Stimulated activated CD4-positive, alpha-beta T cell treated with anti-CD3 and anti-CD28 coated beads, Interleukin-4, amount 100 ng/mL, for 4 hours (primary cell): ENCODE measurements around the gene ABCA10.
"Not testable (repeated sequence)": the region's sequence is repeated elsewhere in the genome, so short reads cannot be mapped to it uniquely, and the experiment has no call there.

Experiments used
- DNase-seq, 2 experiments: peaks; one replicate each; pipeline ENCODE4 v3.0.0-alpha.2; 2020

Gene ABCA10, protein sequence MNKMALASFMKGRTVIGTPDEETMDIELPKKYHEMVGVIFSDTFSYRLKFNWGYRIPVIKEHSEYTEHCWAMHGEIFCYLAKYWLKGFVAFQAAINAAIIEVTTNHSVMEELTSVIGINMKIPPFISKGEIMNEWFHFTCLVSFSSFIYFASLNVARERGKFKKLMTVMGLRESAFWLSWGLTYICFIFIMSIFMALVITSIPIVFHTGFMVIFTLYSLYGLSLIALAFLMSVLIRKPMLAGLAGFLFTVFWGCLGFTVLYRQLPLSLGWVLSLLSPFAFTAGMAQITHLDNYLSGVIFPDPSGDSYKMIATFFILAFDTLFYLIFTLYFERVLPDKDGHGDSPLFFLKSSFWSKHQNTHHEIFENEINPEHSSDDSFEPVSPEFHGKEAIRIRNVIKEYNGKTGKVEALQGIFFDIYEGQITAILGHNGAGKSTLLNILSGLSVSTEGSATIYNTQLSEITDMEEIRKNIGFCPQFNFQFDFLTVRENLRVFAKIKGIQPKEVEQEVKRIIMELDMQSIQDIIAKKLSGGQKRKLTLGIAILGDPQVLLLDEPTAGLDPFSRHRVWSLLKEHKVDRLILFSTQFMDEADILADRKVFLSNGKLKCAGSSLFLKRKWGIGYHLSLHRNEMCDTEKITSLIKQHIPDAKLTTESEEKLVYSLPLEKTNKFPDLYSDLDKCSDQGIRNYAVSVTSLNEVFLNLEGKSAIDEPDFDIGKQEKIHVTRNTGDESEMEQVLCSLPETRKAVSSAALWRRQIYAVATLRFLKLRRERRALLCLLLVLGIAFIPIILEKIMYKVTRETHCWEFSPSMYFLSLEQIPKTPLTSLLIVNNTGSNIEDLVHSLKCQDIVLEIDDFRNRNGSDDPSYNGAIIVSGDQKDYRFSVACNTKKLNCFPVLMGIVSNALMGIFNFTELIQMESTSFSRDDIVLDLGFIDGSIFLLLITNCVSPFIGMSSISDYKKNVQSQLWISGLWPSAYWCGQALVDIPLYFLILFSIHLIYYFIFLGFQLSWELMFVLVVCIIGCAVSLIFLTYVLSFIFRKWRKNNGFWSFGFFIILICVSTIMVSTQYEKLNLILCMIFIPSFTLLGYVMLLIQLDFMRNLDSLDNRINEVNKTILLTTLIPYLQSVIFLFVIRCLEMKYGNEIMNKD (N-terminal part only)

DNA sequence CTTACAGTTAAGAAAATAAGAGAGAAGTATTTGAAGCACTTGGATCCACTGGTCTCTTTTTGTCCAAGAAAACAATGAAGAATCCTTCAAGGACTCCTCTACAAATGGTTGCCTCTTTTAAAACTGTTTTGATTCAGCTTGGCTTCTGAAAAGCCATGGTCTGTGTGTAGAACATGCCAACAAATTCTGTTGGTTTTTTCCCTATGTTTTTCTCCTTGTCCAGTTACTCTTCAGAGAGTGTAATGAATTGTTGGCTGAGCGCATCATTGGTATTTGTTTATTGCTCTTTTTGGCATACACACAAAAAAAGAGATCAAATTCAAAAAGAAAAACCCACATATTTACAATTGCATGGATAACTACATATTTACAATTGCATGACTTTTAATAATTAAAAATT lies at the start of gene ABCA10:
ABCA10 (minus strand) TSS at position 249 of the 400 bp plus-strand sequence. CDS start 3,466 bp downstream, outside the sequence.
- DNase-seq: no peak

- DNase-seq: not testable (repeated sequence)
Measured at GRCh38 chr17:69276279-69276678, 47.7 kb upstream of the ABCA10 start.

GRCh38 chr17:69275751-69276150 lies 47.1 kb upstream of the ABCA10 start:
- DNase-seq: no peak

- no peak for DNase-seq
Measured at GRCh38 chr17:69271023-69271422, 42.4 kb upstream of the ABCA10 start.

- DNase-seq: no peak
Measured at GRCh38 chr17:69269131-69269998, 40.7 kb upstream of the ABCA10 start.

GRCh38 chr17:69268543-69269014 lies 40.0 kb upstream of the ABCA10 start:
- DNase-seq: no peak

DNA sequence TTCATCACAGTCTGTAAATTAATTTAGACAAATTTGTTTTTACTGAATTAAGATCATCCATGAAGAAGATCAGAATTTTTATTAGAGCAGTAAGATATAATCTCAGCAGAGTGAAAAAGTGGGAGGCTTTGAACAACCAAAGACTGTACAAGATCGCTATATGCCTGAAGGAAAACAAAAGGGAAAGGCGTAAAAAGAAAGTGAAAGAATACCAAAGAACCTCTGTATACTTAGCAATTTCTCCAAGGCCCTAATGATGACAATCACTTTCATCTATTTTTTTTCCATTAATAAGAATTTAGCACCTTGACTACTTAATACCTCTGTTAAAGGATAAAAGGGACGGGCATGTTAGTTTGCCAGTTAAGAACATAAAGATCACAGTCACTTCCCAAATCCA lies 38.6 kb upstream of the ABCA10 start:
- no peak for DNase-seq

DNA sequence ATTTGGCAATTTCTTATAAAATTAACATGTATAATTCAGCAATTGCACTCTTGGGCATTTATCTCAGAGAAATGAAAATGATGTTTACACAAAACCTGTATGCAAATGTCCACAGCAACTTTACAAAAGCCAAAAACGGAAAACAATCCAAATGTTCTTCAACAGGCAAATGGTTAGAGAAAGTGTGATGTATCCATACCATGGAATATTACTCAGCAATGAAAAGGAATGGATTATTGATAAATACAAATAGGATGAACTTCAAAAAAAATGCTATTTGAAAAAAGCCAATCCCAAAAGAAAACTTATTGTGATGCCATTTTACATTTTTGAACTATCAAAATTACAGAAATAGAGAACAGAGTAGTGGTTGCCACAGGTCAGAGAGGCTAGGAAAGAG lies 37.2 kb upstream of the ABCA10 start:
- no peak for DNase-seq

GRCh38 chr17:69254187-69254586 lies 25.6 kb upstream of the ABCA10 start:
- DNase-seq: no peak

GRCh38 chr17:69250641-69251040 lies 22.0 kb upstream of the ABCA10 start:
- DNase-seq: no peak

DNA sequence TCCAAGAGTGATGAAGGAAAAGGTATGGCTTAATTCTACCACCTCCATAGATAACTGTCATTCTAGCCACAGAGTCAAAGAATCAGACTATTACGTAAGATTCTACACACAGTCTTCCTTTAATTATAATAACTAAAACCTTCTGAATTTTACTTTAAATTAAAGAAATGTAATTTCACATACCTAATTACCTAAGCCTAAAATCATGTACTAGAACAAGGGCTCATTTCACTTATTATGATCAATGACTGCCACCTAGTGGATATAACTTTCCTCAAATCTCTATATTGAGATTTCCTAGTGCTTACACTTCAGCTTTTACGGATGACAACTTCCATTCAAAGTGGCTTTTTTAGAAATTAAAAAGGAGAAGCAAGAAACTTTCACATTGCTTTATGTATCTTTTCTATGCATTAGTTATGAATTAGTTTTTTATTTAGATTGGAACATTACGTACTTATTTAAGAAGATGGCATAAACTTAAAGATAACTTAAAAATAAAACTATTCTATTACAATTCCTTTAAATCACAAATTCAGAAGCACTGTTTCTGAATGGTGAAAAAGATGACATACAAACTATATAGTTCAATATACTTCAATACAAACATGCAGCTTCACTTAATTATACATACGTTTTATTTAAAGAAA lies 18.2 kb upstream of the ABCA10 start:
- DNase-seq: no peak

GRCh38 chr17:69246202-69246601 lies 17.6 kb upstream of the ABCA10 start:
- DNase-seq: no peak

GRCh38 chr17:69245617-69246016 lies 17.0 kb upstream of the ABCA10 start:
- no peak for DNase-seq

DNA sequence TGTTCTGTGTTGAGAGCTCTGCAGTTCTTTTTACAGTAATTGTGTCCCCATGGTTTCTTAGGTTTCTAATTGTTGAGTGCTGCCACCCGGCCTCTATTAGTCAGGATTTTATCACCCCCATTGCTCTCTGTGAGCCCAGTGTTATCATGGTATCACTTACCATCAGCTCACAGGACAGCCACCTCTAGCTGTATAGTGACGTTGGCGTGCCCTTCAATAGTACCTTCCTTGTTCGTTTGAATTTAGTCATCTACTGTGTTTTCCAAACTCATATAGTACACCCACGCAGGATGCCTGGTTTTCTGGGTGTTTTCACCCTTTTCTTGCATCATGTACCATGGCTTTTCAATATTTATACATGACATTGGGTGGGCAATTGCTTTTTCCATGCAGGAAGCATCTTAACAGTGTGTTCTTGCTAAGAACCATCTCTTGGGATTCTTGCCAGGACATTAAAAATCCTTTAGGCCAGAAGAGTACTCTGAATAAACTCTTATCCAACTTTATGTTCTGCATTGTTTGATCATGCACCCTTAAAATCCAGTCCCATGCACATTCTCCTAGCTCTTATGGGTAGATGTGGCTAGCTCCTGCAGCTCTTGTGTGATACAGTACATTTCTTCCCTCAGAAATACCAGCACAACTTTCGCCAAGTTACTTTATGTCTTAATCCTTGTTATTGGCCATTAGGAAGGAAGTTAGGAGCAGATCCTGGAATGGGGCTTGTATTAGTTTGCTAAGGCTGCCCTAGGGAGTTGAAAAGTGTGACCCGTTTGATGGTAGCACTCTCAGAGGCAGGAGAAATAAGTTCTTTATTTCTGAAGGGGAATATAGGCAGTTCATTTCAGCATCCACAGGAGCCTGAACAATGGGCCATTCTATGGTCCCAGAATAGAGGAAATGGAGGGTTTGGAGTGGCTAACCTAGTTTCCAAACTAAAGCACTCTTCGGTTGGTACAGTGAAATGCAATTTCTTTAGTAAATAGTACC lies 11.3 kb upstream of the ABCA10 start:
- no peak for DNase-seq

GRCh38 chr17:69236946-69237345 lies 8.3 kb upstream of the ABCA10 start:
- DNase-seq: no peak

- no peak for DNase-seq
Measured at GRCh38 chr17:69236464-69236863, 7.8 kb upstream of the ABCA10 start.

GRCh38 chr17:69235338-69236058 lies 6.9 kb upstream of the ABCA10 start:
- DNase-seq: peak; percentile 28 to 43

DNA sequence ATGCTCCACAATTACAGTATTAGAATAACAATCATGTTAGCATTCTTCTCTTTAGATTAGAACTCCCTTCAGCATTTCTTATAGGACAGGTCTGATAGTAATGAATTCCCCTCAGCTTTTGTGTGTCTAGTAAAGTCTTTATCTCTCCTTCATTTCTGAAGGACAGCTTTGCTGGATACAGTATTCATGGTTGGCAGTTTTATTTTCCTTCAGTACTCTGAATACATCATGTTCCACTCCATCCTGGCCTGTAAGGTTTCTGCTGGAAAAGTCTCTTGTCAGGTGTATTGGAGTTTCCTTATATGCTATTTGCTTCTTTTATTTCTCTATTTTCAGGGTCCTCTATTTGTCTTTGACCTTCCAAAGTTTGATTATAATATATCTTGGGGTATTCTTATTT lies 4.0 kb upstream of the ABCA10 start:
- no peak for DNase-seq

DNA sequence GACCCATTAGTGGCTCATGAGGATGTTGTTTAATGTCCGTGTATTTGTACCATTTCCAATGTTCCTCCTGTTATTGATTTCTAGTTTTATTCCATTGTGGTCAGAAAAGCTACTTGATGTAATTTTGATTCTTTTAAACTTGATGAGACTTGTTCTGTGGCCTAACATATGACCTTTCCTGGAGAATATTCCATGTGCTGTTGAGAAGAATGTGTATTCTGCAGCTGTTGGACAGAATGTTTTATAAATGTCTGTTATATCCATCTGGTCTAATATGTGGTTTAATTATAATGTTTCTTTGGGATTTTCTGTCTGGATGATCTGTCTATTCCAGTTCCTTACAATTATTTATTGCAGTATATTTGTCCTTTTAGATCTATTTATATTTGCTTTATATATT lies 2.9 kb upstream of the ABCA10 start:
- DNase-seq: no peak

- DNase-seq: no peak
Measured at GRCh38 chr17:69230939-69231338, 2.3 kb upstream of the ABCA10 start.
